PC-9 (cell line): ENCODE measurements around the gene VSIG4. TPM values are rescaled to one million over a fixed set of nuclear protein-coding genes. Genes with fewer than 3 reads are reported as not detected.

Experiments used
- BruUV-seq: library from RNA; stranded (reverse); fragments of 400-500 nt; replicated peaks from 2 replicates; lab custom pipeline; 2021; lab: Mats Ljungman, UMichigan
- CTCF ChIA-PET: fragments of 300-600 bp; sonication (Branson Sonifier 250); formaldehyde crosslinking; loops from one replicate; lab custom pipeline; 2022; ENCODE audit warnings: antibody characterized with exemption; lab: Charles Lee
- POLR2A ChIA-PET: fragments of 300-600 bp; sonication (Branson Sonifier 250); formaldehyde crosslinking; loops from one replicate; lab custom pipeline; 2022; ENCODE audit warnings: antibody characterized with exemption; ENCODE audit not compliant: unreplicated experiment; lab: Charles Lee
- DNase-seq, 2 experiments: peaks; one replicate each; pipeline versions ENCODE4 v3.0.0 to v3.0.0-alpha.2; 2015 to 2022; ENCODE audit warnings: mixed read lengths in 1 of 2
- H2AFZ ChIP-seq: fragments of 200-600 bp; sonication (generic); 2 replicates; pipeline ENCODE4 v1.8.1; 2017; ENCODE audit warnings: antibody characterized with exemption
- H3F3A ChIP-seq: fragments of 200-600 bp; sonication (generic); 2 replicates; pipeline ENCODE4 v1.8.1; 2017; ENCODE audit warnings: antibody characterized with exemption, mild to moderate bottlenecking, low read depth; ENCODE audit not compliant: insufficient read depth
- H3K27ac ChIP-seq: fragments of 200-600 bp; sonication (generic); 2 replicates; pipeline ENCODE4 v1.6.1; 2016; ENCODE audit warnings: mixed run types
- H3K27me3 ChIP-seq: fragments of 200-600 bp; sonication (generic); 2 replicates; pipeline ENCODE4 v1.6.1; 2016; ENCODE audit warnings: low read depth, mixed run types; ENCODE audit not compliant: insufficient read depth
- H3K36me3 ChIP-seq: fragments of 200-600 bp; sonication (generic); 2 replicates; pipeline ENCODE4 v1.6.1; 2016; ENCODE audit warnings: low read depth, mixed run types
- H3K4me1 ChIP-seq: fragments of 200-600 bp; sonication (generic); replicated peaks from 2 replicates; pipeline ENCODE4 v1.6.1; 2016; ENCODE audit warnings: mixed run types; ENCODE audit not compliant: insufficient read depth
- H3K4me2 ChIP-seq: fragments of 200-600 bp; sonication (generic); 2 replicates; pipeline ENCODE4 v1.6.1; 2017; ENCODE audit warnings: mixed run types
- H3K4me3 ChIP-seq: fragments of 200-600 bp; sonication (generic); 2 replicates; pipeline ENCODE4 v1.6.1; 2016; ENCODE audit warnings: mixed run types
- H3K79me2 ChIP-seq: fragments of 200-600 bp; sonication (generic); 2 replicates; pipeline ENCODE4 v1.6.1; 2017; ENCODE audit warnings: low read depth, mixed run types
- H3K9me2 ChIP-seq: fragments of 200-600 bp; sonication (generic); 2 replicates; pipeline ENCODE4 v1.8.1; 2017; ENCODE audit warnings: mild to moderate bottlenecking; ENCODE audit not compliant: insufficient read depth
- H3K9me3 ChIP-seq: fragments of 200-600 bp; sonication (generic); 2 replicates; pipeline ENCODE4 v1.8.1; 2016; ENCODE audit warnings: low read depth; ENCODE audit not compliant: insufficient read depth
- H4K20me1 ChIP-seq: fragments of 200-600 bp; sonication (generic); 2 replicates; pipeline ENCODE4 v1.8.1; 2017; ENCODE audit not compliant: insufficient read depth
- EZH2 ChIP-seq: fragments of 200-600 bp; sonication (generic); IDR thresholded peaks from 2 replicates; pipeline ENCODE4 v1.8.0; 2017; ENCODE audit warnings: antibody characterized with exemption, low read depth
- intact Hi-C: fragments of 100-400 bp; cut with micrococcal nuclease; formaldehyde crosslinking; loops from one replicate; pipeline ENCODE4 v1.10.0; 2022; ENCODE audit not compliant: unreplicated experiment
- total RNA-seq: library from RNA; stranded (reverse); gene quantifications from 2 replicates; pipeline ENCODE4 v1.2.3, GENCODE V29; 2021
- TF ChIP-seq, protein P1 (sequence below): fragments of 200-600 bp; sonication (generic); conservative IDR thresholded peaks from 2 replicates; pipeline ENCODE4 v1.6.1; 2017; ENCODE audit warnings: mixed run types, antibody characterized with exemption, mild to moderate bottlenecking, moderate library complexity

VSIG4 gene
- total RNA-seq, 1 experiment from 2014 or later, result not detected

DNA sequence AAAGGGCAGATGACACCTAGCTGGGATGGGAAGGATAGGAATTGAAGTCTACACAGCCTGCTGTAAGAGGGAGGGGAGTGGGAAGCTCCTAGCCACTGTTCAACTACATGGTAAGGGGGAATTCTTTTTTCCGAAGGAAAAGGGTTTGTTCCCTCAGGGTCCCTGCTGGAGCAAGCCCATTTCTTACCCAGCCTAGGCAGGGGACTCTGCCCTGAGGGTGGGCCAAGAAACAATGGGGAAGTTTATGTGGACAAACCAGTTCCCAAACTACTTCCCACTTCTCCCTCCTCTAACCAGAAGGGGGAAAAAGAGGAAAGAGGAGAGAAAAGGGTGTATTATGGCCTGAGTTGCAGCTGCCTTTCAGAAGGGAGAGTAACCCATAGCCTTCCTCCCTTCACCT is 13.5 kb upstream of the VSIG4 start:
- CTCF ChIA-PET, result no interaction called here
- no peak for DNase-seq
- no peaks in the 10 kb centered on the region for H3K36me3 ChIP-seq
- no peaks in the 10 kb centered on the region for H3K79me2 ChIP-seq
- BruUV-seq, result no TSS peak
- H3K27ac ChIP-seq, result no peak overlapping the region
- H3K9me3 ChIP-seq, result no peaks in the 10 kb centered on the region
- TF ChIP-seq EZH2, result no peak
- TF ChIP-seq, protein P1, sequence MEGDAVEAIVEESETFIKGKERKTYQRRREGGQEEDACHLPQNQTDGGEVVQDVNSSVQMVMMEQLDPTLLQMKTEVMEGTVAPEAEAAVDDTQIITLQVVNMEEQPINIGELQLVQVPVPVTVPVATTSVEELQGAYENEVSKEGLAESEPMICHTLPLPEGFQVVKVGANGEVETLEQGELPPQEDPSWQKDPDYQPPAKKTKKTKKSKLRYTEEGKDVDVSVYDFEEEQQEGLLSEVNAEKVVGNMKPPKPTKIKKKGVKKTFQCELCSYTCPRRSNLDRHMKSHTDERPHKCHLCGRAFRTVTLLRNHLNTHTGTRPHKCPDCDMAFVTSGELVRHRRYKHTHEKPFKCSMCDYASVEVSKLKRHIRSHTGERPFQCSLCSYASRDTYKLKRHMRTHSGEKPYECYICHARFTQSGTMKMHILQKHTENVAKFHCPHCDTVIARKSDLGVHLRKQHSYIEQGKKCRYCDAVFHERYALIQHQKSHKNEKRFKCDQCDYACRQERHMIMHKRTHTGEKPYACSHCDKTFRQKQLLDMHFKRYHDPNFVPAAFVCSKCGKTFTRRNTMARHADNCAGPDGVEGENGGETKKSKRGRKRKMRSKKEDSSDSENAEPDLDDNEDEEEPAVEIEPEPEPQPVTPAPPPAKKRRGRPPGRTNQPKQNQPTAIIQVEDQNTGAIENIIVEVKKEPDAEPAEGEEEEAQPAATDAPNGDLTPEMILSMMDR, result no peak
- H3K4me1 ChIP-seq, result no peaks in the 10 kb centered on the region
- H3K4me2 ChIP-seq, result no peak overlapping the region
- no peak overlapping the region for H3K4me3 ChIP-seq
- H3K9me2 ChIP-seq, result no peaks in the 10 kb centered on the region
- POLR2A ChIA-PET, result no interaction called here
- H3K27me3 ChIP-seq, result no peaks in the 10 kb centered on the region
- no peaks in the 10 kb centered on the region for H3F3A ChIP-seq
- H4K20me1 ChIP-seq, result no peaks in the 10 kb centered on the region
- no peak overlapping the region for H2AFZ ChIP-seq
- intact Hi-C loops, result no loop called here

DNA sequence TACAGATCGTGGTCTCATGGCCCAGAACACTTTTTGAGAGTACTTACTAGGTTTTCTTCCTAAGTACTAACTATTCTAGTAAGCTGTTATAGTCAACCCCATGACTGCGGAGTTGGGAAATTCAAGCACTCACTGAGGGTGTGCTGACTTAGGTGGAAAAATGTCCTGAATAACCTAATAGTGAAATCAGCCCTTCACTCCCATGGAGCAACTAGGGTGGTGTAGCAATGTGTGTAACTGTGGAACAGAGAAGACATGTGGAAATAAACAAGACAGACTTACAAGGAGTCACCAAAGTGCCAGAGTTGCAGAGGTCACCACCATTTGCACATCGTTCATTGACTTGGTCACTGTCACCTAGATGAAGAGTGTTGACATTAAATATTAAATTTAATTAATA is 12.1 kb upstream of the VSIG4 start:
- Histone ChIP-seq H3K9me2 (no peaks in the 10 kb centered on the region), H3K27ac (no peak overlapping the region), H3K9me3 (no peaks in the 10 kb centered on the region), H3K27me3 (no peaks in the 10 kb centered on the region), H4K20me1 (no peaks in the 10 kb centered on the region), H2AFZ (no peak overlapping the region), H3K36me3 (no peaks in the 10 kb centered on the region), H3K4me2 (no peak overlapping the region), H3K4me1 (no peaks in the 10 kb centered on the region), H3K79me2 (no peaks in the 10 kb centered on the region), H3F3A (no peaks in the 10 kb centered on the region), H3K4me3 (no peak overlapping the region)
- intact Hi-C loops, result no loop called here
- CTCF ChIA-PET, result no interaction called here
- no TSS peak for BruUV-seq
- no peak for DNase-seq
- POLR2A ChIA-PET, result no interaction called here
- TF ChIP-seq EZH2, result no peak
- TF ChIP-seq, protein P1, result no peak

DNA sequence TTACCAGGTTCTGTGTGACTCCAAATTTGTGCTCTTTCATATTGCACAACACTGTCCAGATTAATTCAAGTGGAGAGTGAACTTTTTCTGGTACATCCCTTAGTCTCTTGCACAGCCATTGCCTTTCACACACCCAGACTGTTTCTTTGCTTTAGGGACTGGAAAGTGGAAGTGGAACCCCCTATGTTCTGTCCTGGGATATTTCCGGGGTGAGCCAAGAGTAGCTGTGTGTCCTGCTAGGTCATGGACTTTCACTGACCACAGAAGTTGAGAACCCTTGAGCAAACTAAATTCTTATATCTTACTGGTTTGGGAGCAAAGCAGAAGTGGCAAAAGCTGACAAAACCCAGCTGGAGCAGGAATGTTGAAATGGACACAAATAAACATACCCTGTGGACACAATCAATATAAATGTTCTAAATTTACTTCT is 10.3 kb upstream of the VSIG4 start:
- H4K20me1 ChIP-seq, result no peaks in the 10 kb centered on the region
- no peak overlapping the region for H3K4me2 ChIP-seq
- no peaks in the 10 kb centered on the region for H3K9me2 ChIP-seq
- ChIA-PET POLR2A (no interaction called here), CTCF (no interaction called here)
- intact Hi-C loops, result no loop called here
- H3K9me3 ChIP-seq, result no peaks in the 10 kb centered on the region
- no peak overlapping the region for H3K27ac ChIP-seq
- no peak overlapping the region for H3K4me3 ChIP-seq
- H3F3A ChIP-seq, result no peaks in the 10 kb centered on the region
- BruUV-seq, result no TSS peak
- H2AFZ ChIP-seq, result no peak overlapping the region
- H3K4me1 ChIP-seq, result no peaks in the 10 kb centered on the region
- no peaks in the 10 kb centered on the region for H3K36me3 ChIP-seq
- no peaks in the 10 kb centered on the region for H3K27me3 ChIP-seq
- TF ChIP-seq EZH2, result no peak
- TF ChIP-seq, protein P1, result no peak
- no peak for DNase-seq
- no peaks in the 10 kb centered on the region for H3K79me2 ChIP-seq
